Neuronal stem cell (in vitro differentiated cells): ENCODE results near the gene RAP1GAP2.
A peak's percentile ranks its signal among the peaks of the same experiment; 100 is the strongest.

Source experiments
- DNase-seq: peaks from one replicate; pipeline ENCODE4 v3.0.0-alpha.2; 2013; ENCODE audit warnings: low spot score
- H2AFZ ChIP-seq: one replicate; pipeline ENCODE4 v1.6.1; 2013; ENCODE audit warnings: mild to moderate bottlenecking, low read length, inconsistent platforms
- H2AK5ac ChIP-seq: 2 replicates; pipeline ENCODE4 v1.6.1; 2013; ENCODE audit warnings: low read depth, mild to moderate bottlenecking, inconsistent platforms, low read length, moderate library complexity, mixed read lengths
- H2BK120ac ChIP-seq: 2 replicates; pipeline ENCODE4 v1.6.1; 2013; ENCODE audit warnings: low read depth, mild to moderate bottlenecking, inconsistent platforms, low read length, moderate library complexity, mixed read lengths
- H2BK12ac ChIP-seq: one replicate; pipeline ENCODE4 v1.6.1; 2013; ENCODE audit warnings: low read length, inconsistent platforms
- H2BK15ac ChIP-seq: 2 replicates; pipeline ENCODE4 v1.6.1; 2013; ENCODE audit warnings: mild to moderate bottlenecking, low read length, inconsistent platforms, mixed read lengths
- H2BK5ac ChIP-seq: one replicate; pipeline ENCODE4 v1.6.1; 2013; ENCODE audit warnings: inconsistent platforms, mild to moderate bottlenecking, low read length, moderate library complexity
- H3K14ac ChIP-seq: one replicate; pipeline ENCODE4 v1.6.1; 2013; ENCODE audit warnings: low read length, inconsistent platforms
- H3K18ac ChIP-seq: 2 replicates; pipeline ENCODE4 v1.6.1; 2013; ENCODE audit warnings: low read length, inconsistent platforms
- H3K23ac ChIP-seq: 2 replicates; pipeline ENCODE4 v1.6.1; 2013; ENCODE audit warnings: low read depth, mild to moderate bottlenecking, mixed read lengths, low read length, inconsistent platforms; ENCODE audit not compliant: poor library complexity
- H3K27ac ChIP-seq: replicated peaks from 3 replicates; pipeline ENCODE4 v1.5.1; 2013; ENCODE audit warnings: low read length, inconsistent platforms
- H3K27me3 ChIP-seq, 3 experiments: 2 replicates each; pipeline ENCODE4 v1.6.1; 2013; ENCODE audit warnings: low read length in 3 of 3, mild to moderate bottlenecking in 2 of 3, inconsistent platforms in 1 of 3, low read depth in 1 of 3, mixed read lengths in 1 of 3, moderate library complexity in 1 of 3; ENCODE audit not compliant: control insufficient read depth in 3 of 3, insufficient read depth in 3 of 3
- H3K36me3 ChIP-seq, 2 donors: replicated peaks in 1 of 2; 2 replicates each; pipeline ENCODE4 v1.6.1; 2013; ENCODE audit warnings: low read length in 2 of 2; ENCODE audit not compliant: control insufficient read depth in 2 of 2, insufficient read depth in 2 of 2
- H3K4ac ChIP-seq: 2 replicates; pipeline ENCODE4 v1.6.1; 2013; ENCODE audit warnings: inconsistent platforms, mild to moderate bottlenecking, low read length, moderate library complexity
- H3K4me1 ChIP-seq, 2 donors: 1 replicate in 1 of 2; 2 replicates in 1 of 2; pipeline ENCODE4 v1.6.1; 2013; ENCODE audit warnings: low read length in 2 of 2, low read depth in 1 of 2; ENCODE audit not compliant: control insufficient read depth in 2 of 2, insufficient read depth in 1 of 2
- H3K4me2 ChIP-seq: one replicate; pipeline ENCODE4 v1.6.1; 2013; ENCODE audit warnings: mild to moderate bottlenecking, low read length, inconsistent platforms; ENCODE audit not compliant: insufficient read depth, poor library complexity, severe bottlenecking
- H3K4me3 ChIP-seq, 2 donors: 2 replicates each; pipeline ENCODE4 v1.5.1; 2013; ENCODE audit warnings: low read length in 2 of 2, mild to moderate bottlenecking in 2 of 2, inconsistent platforms in 1 of 2, moderate library complexity in 1 of 2
- H3K79me1 ChIP-seq: one replicate; pipeline ENCODE4 v1.6.1; 2013; ENCODE audit warnings: low read depth, mild to moderate bottlenecking, inconsistent platforms, low read length, moderate library complexity
- H3K9ac ChIP-seq: one replicate; pipeline ENCODE4 v1.6.1; 2013; ENCODE audit warnings: mild to moderate bottlenecking, low read depth, low read length, inconsistent platforms; ENCODE audit not compliant: poor library complexity
- H3K9me3 ChIP-seq, 2 donors: replicated peaks in 1 of 2; 2 replicates each; pipeline versions ENCODE3 to v1.6.1; 2013; ENCODE audit warnings: low read length in 2 of 2, mild to moderate bottlenecking in 2 of 2, inconsistent platforms in 1 of 2, low read depth in 1 of 2, mixed read lengths in 1 of 2, moderate library complexity in 1 of 2; ENCODE audit not compliant: control insufficient read depth in 2 of 2, insufficient read depth in 1 of 2
- H4K8ac ChIP-seq: one replicate; pipeline ENCODE4 v1.6.1; 2013; ENCODE audit warnings: low read depth, mild to moderate bottlenecking, inconsistent platforms, low read length, moderate library complexity
- H4K91ac ChIP-seq: one replicate; pipeline ENCODE4 v1.6.1; 2013; ENCODE audit warnings: low read length, low read depth, mild to moderate bottlenecking, inconsistent platforms; ENCODE audit not compliant: poor library complexity
- WGBS, 2 donors: extraction: QIAGEN DNeasy Blood & Tissue Kit; methylation state at CpG; one replicate each; pipeline ENCODE4 v1.1.7; 2013; ENCODE audit warnings: missing lambda C conversion rate in 2 of 2, mixed read lengths in 1 of 2; ENCODE audit not compliant: insufficient read length in 2 of 2, insufficient replicate concordance in 1 of 2; ENCODE audit errors: extremely low coverage in 2 of 2; 5-methylcytosine and 5-hydroxymethylcytosine counted together

The RAP1GAP2 gene

DNA sequence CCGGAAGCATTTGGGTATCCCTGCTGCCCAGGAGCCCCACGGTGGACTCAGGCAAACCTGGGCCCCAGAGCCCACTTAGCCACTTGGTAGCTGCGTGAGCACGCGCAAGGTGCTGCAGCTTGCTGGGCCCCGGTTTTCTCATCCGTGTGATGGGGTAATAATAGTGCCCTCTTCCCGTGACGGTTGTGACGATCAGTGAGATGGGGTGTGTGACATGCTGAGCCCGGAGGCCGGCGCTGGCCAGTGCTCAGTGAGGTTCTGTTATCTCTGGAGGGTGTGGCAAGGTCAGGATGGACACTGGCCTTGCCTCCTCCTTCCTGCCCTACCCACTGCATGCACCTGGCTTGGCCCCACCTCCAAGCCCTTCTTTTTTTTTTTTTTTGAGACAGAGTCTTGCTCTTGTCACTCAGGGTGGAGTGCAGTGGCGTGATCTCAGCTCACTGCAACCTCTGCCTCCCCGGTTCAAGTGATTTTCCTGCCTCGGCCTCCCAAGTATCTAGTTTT lies 82.6 kb downstream of the RAP1GAP2 start:
- H4K91ac ChIP-seq, result no peak overlapping the region
- H2BK12ac ChIP-seq, result no peak overlapping the region
- peak overlapping the region; percentile 15 for H2BK15ac ChIP-seq
- H3K27ac ChIP-seq, result no peak overlapping the region
- no peak for DNase-seq
- H2BK5ac ChIP-seq, result no peak overlapping the region
- H3K14ac ChIP-seq, result no peak overlapping the region
- peaks cover 5 to 8% of the 10 kb centered on the region in 2 donors for H3K4me1 ChIP-seq
- H2AFZ ChIP-seq, result no peak overlapping the region
- no peak overlapping the region for H3K23ac ChIP-seq
- H3K27me3 ChIP-seq, result no peaks in the 10 kb centered on the region
- H3K4me2 ChIP-seq, result no peak overlapping the region
- H3K18ac ChIP-seq, result no peak overlapping the region
- H2BK120ac ChIP-seq, result no peak overlapping the region
- no peak overlapping the region for H3K4ac ChIP-seq
- no peak overlapping the region for H3K9ac ChIP-seq
- no peaks in the 10 kb centered on the region for H3K9me3 ChIP-seq
- no peaks in the 10 kb centered on the region for H3K36me3 ChIP-seq
- no peak overlapping the region for H4K8ac ChIP-seq
- no peak overlapping the region for H3K4me3 ChIP-seq
- H3K79me1 ChIP-seq, result peaks cover 2% of the 10 kb centered on the region
- peak overlapping the region; percentile 92 for H2AK5ac ChIP-seq
- no CpG with 5 or more reads among the region's 16 CpGs for WGBS, 2 donors

DNA sequence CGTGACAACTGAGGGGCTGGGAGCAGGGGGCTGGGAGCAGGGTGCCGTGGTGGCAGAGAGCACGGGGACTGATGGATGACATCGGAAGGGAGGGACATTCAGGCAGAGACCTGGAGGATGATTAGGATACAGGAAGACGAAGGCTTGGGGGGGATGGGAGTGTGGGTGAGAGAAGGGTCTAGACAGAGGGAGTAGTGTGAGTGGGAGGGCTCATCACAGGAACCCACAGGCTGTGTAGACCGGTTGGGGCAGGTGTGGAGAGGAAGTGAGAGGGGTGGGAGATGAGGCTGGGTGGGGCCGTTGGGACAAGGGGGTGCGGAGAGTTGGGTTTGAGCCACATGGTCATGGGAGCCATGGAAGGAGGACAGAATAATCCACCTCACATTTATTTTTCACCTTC lies 83.8 kb downstream of the RAP1GAP2 start:
- Histone ChIP-seq H3K4ac (no peak overlapping the region), H2AK5ac (no peak overlapping the region), H3K27me3 (no peaks in the 10 kb centered on the region), H3K27ac (no peak overlapping the region), H3K4me2 (no peak overlapping the region), H3K14ac (peak overlapping the region; percentile 21), H3K9me3 (no peaks in the 10 kb centered on the region), H3K79me1 (peaks cover 2% of the 10 kb centered on the region), H2BK15ac (no peak overlapping the region), H3K4me3 (no peak overlapping the region), H3K18ac (no peak overlapping the region), H4K91ac (no peak overlapping the region), H2AFZ (no peak overlapping the region), H3K23ac (peak overlapping the region; percentile 73), H3K4me1 (peaks cover 0 to 5% of the 10 kb centered on the region in 2 donors), H4K8ac (no peak overlapping the region), H2BK120ac (peak overlapping the region; percentile 87), H3K36me3 (no peaks in the 10 kb centered on the region), H3K9ac (no peak overlapping the region), H2BK12ac (peak overlapping the region; percentile 90), H2BK5ac (no peak overlapping the region)
- DNase-seq, result no peak
- WGBS, 2 donors, result no CpG with 5 or more reads among the region's 8 CpGs

DNA sequence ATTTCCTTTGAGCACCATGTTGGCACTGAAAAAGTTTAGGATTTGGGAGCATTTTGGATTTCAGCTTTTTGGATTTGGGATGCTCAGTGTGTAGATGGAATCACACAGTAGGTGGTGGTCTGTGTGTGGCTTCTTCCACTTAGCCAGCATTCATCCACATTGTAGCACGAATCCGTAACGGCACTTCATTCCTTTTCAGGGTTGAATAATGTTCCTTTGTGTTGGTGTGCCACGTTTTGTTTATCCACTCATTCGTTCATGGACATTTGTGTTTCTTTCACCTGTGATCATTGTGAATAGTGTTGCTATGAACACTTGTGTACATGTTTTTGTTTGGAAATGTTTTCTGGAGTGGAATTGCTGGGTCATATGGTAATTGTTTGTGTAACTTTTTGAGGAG lies 85.1 kb downstream of the RAP1GAP2 start:
- Histone ChIP-seq H3K27me3 (no peaks in the 10 kb centered on the region), H3K9ac (no peak overlapping the region), H3K36me3 (no peaks in the 10 kb centered on the region), H3K4ac (no peak overlapping the region), H2BK12ac (no peak overlapping the region), H3K4me1 (peaks cover 0 to 5% of the 10 kb centered on the region in 2 donors), H4K8ac (no peak overlapping the region), H3K23ac (no peak overlapping the region), H3K14ac (no peak overlapping the region), H3K18ac (no peak overlapping the region), H3K79me1 (peaks cover 2% of the 10 kb centered on the region), H3K27ac (no peak overlapping the region), H2BK120ac (no peak overlapping the region), H2AFZ (no peak overlapping the region), H2AK5ac (no peak overlapping the region), H3K4me2 (no peak overlapping the region), H2BK15ac (no peak overlapping the region), H2BK5ac (no peak overlapping the region), H3K4me3 (no peak overlapping the region), H3K9me3 (no peaks in the 10 kb centered on the region), H4K91ac (no peak overlapping the region)
- DNase-seq, result no peak
- no CpG with 5 or more reads among the region's 5 CpGs for WGBS, 2 donors

DNA sequence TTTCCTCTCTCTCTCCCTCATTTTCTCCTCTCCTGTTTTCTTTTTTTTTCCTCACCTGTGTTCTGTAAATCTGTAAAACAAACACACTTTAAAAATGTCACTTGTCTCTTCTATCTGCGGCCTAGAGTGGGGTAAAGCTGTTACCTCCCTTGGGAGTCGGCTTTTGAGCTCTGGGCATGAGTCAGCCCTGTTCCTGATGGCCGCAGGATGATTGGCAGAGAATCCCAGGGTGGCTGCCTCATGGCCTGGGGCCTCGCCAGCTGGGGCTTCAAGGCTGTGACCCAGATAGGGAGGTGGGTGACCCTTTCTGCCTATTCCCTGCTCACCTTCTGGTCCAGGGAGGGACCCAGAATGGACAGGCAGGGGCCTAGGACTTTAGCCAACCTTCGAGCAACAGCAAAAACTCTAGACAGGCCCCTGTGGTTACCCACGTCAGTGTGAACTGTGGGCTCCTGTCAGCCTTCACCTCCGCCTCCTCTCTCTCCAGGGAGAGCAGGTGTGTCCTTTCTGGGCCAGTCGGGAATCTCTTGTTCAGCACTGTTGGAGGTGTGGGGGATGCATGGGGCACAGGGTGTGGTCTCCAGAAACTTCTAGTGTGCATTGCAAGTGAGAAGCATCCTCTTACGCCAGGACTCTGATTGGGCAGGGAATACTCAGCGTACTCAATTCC lies 87.4 kb downstream of the RAP1GAP2 start:
- Histone ChIP-seq H2AFZ (no peak overlapping the region), H3K27me3 (no peaks in the 10 kb centered on the region), H3K36me3 (no peaks in the 10 kb centered on the region), H2BK12ac (no peak overlapping the region), H3K4me2 (no peak overlapping the region), H2AK5ac (no peak overlapping the region), H3K4me3 (no peak overlapping the region), H4K8ac (no peak overlapping the region), H2BK15ac (peak overlapping the region; percentile 3), H3K79me1 (no peaks in the 10 kb centered on the region), H3K4me1 (peaks cover 0 to 5% of the 10 kb centered on the region in 2 donors), H2BK5ac (no peak overlapping the region), H3K23ac (no peak overlapping the region), H3K18ac (no peak overlapping the region), H3K14ac (no peak overlapping the region), H3K9me3 (no peaks in the 10 kb centered on the region), H3K4ac (no peak overlapping the region), H3K27ac (no peak overlapping the region), H3K9ac (no peak overlapping the region), H4K91ac (no peak overlapping the region), H2BK120ac (no peak overlapping the region)
- WGBS, 2 donors, result no CpG with 5 or more reads among the region's 10 CpGs
- DNase-seq, result no peak
